GM23248 (cell line): ENCODE data around the gene C22orf31. TPM values are rescaled to one million over a fixed set of nuclear protein-coding genes. Genes with fewer than 3 reads are reported as not detected.
A peak's percentile ranks its signal among the peaks of the same experiment; 100 is the strongest.

Source experiments
- DNase-seq: peaks from one replicate; pipeline ENCODE4 v3.0.0-alpha.2; 2015
- H2AFZ ChIP-seq: fragments of 200-600 bp; sonication (generic); 2 replicates; pipeline ENCODE4 v1.6.1; 2016; ENCODE audit warnings: antibody characterized with exemption
- H3F3A ChIP-seq: fragments of 200-600 bp; sonication (generic); 2 replicates; pipeline ENCODE4 v1.6.1; 2016; ENCODE audit warnings: mild to moderate bottlenecking, antibody characterized with exemption, mixed run types; ENCODE audit not compliant: insufficient read depth
- H3K27ac ChIP-seq: fragments of 200-600 bp; sonication (generic); 2 replicates; pipeline ENCODE4 v1.5.1; 2016; ENCODE audit warnings: mild to moderate bottlenecking
- H3K27me3 ChIP-seq: fragments of 200-600 bp; sonication (generic); replicated peaks from 2 replicates; pipeline ENCODE4 v1.6.1; 2016; ENCODE audit warnings: mild to moderate bottlenecking; ENCODE audit not compliant: insufficient read depth
- H3K36me3 ChIP-seq: fragments of 200-600 bp; sonication (generic); 2 replicates; pipeline ENCODE4 v1.6.1; 2016; ENCODE audit warnings: low read depth, mild to moderate bottlenecking
- H3K4me1 ChIP-seq: fragments of 200-600 bp; sonication (generic); 2 replicates; pipeline ENCODE4 v1.6.1; 2016; ENCODE audit warnings: mild to moderate bottlenecking; ENCODE audit not compliant: insufficient read depth
- H3K4me2 ChIP-seq: fragments of 200-600 bp; sonication (generic); one replicate; pipeline ENCODE4 v1.6.1; 2016; ENCODE audit warnings: mild to moderate bottlenecking; ENCODE audit not compliant: unreplicated experiment
- H3K4me3 ChIP-seq: fragments of 200-600 bp; sonication (generic); 2 replicates; pipeline ENCODE4 v1.5.1; 2016; ENCODE audit warnings: mild to moderate bottlenecking
- H3K79me2 ChIP-seq: fragments of 200-600 bp; sonication (generic); 2 replicates; pipeline ENCODE4 v1.6.1; 2016; ENCODE audit warnings: mild to moderate bottlenecking; ENCODE audit not compliant: insufficient read depth
- H3K9ac ChIP-seq: fragments of 200-600 bp; sonication (generic); 2 replicates; pipeline ENCODE4 v1.6.1; 2016; ENCODE audit warnings: mild to moderate bottlenecking
- H3K9me2 ChIP-seq: fragments of 200-600 bp; sonication (generic); 2 replicates; pipeline ENCODE4 v1.6.1; 2016; ENCODE audit warnings: mixed run types, mild to moderate bottlenecking, moderate library complexity; ENCODE audit not compliant: insufficient read depth
- H3K9me3 ChIP-seq: fragments of 200-600 bp; sonication (generic); one replicate; pipeline ENCODE4 v1.6.1; 2017; ENCODE audit warnings: low read depth
- H4K20me1 ChIP-seq: fragments of 200-600 bp; sonication (generic); 2 replicates; pipeline ENCODE4 v1.6.0; 2016; ENCODE audit not compliant: insufficient read depth
- EZH2 ChIP-seq: fragments of 200-600 bp; sonication (generic); IDR thresholded peaks from 2 replicates; pipeline ENCODE4 v1.6.1; 2018; ENCODE audit warnings: antibody characterized with exemption, mild to moderate bottlenecking; ENCODE audit not compliant: insufficient read depth, poor library complexity, severe bottlenecking
- EZH2phosphoT487 ChIP-seq: fragments of 200-600 bp; sonication (generic); IDR thresholded peaks from 2 replicates; pipeline ENCODE4 v1.6.1; 2018; ENCODE audit warnings: antibody characterized with exemption, moderate library complexity, mild to moderate bottlenecking, low read depth; ENCODE audit not compliant: insufficient read depth
- WGBS, 2 experiments: methylation state at CpG; one replicate each; pipeline ENCODE4 v1.1.6; 2015 to 2017; ENCODE audit warnings: low lambda C conversion rate in 2 of 2, low coverage in 1 of 2; ENCODE audit errors: missing lambda C conversion rate in 2 of 2; 5-methylcytosine and 5-hydroxymethylcytosine counted together
- in situ Hi-C: fragments of 300-500 bp; cut with MboI; formaldehyde crosslinking; loops from 2 replicates; pipeline ENCODE4 v1.15.0; 2020
- polyA plus RNA-seq: library from polyadenylated mRNA; unstranded; fragments of >200 nt; fragmentation: Nextera tagmentation; extraction: Ambion mirVana; gene quantifications from 2 replicates; pipeline ENCODE4 v1.2.1, GENCODE V29; 2016
- total RNA-seq: library from RNA; depleted of rRNA; stranded (reverse); fragments of >200 nt; shearing (Covaris generic); gene quantifications from 2 replicates; pipeline ENCODE4 v1.2.3, GENCODE V29; 2014

C22orf31 gene
- total and polyA plus RNA-seq, 2 experiments from 2014 or later: not detected

DNA sequence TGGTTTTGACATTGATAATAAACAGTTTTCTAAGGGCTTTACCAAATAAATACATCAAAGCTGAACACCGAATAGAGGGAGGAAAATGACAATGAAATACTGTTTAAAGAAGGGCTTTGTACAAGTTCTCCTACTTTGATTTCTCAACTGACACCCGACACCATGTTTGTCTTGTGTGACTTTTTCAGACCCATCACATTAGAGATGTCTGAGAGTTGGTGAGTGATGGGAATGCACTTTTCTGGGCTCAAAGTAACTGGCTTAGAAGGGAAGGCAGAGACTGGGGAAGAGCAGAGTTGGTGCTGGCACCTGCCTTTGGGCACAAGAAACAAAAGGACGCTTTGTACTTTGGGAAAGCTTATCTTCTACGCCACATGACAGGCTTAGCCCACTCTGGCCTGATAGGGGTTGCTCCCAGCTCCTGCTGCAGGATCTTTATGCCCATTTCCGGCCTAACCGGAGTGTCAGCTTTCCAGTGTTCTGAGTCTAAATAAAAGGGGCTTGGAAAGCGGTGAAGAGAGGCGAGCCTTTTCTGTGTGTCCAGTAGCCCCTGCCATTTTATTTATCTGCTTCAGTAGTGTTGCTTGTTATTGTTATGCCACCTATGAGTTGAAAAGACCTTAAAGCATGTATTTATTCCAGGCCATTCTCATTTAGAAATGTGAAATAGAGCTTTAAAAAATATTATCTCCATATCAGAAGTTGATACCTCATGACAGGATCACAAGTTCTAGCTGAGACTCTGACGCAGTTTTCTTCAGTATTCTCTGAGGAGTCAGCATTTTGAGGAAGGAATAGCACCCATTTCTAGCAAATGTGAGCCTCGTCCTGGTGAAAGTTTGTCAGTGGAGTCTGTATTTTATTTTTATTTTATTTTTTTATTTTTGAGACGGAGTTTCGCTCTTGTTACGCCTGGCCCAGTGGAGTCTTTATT is 35.4 kb upstream of the C22orf31 start:
- Histone ChIP-seq H3K79me2 (no peaks in the 10 kb centered on the region), H3K4me2 (no peak overlapping the region), H3K9me2 (no peaks in the 10 kb centered on the region), H3K9ac (no peak overlapping the region), H3K36me3 (no peaks in the 10 kb centered on the region), H3K27me3 (no peaks in the 10 kb centered on the region), H3K9me3 (no peaks in the 10 kb centered on the region), H4K20me1 (no peaks in the 10 kb centered on the region), H3K27ac (no peak overlapping the region), H3F3A (peaks cover 15% of the 10 kb centered on the region), H2AFZ (no peak overlapping the region), H3K4me1 (peaks cover 16% of the 10 kb centered on the region), H3K4me3 (no peak overlapping the region)
- in situ Hi-C loops: no loop called here
- WGBS, 2 experiments: 84 to 87% methylated on average over 13 of the region's 13 CpGs
- DNase-seq: no peak
- TF ChIP-seq EZH2 (no peak), EZH2phosphoT487 (no peak)

DNA sequence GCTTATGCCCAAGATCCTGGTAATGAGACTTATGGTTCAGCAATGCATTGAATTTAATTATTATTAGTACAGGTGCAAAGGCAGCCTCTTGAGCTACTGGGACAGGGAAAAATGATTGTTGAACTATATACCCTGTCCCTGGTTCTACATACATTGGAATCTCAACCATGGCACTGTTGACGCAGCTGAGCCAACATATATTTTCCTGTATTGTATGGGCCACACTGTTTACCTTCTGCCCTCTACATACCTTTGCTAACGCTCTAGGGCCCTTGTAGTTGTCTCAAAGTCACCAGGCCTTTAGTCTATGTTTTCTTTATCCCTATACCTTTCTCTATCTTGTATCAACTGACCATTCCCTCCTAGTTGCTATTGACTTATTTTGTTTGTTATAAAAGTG is 33.8 kb upstream of the C22orf31 start:
- Histone ChIP-seq H3K4me3 (no peak overlapping the region), H3K4me1 (peaks cover 16% of the 10 kb centered on the region), H3K9ac (no peak overlapping the region), H4K20me1 (no peaks in the 10 kb centered on the region), H3K27me3 (no peaks in the 10 kb centered on the region), H3K4me2 (no peak overlapping the region), H3K9me3 (no peaks in the 10 kb centered on the region), H3F3A (peaks cover 15% of the 10 kb centered on the region), H3K9me2 (no peaks in the 10 kb centered on the region), H3K36me3 (no peaks in the 10 kb centered on the region), H2AFZ (no peak overlapping the region), H3K79me2 (no peaks in the 10 kb centered on the region), H3K27ac (no peak overlapping the region)
- in situ Hi-C loops: no loop called here
- no peak for DNase-seq
- 98% methylated on average over 2 of the region's 2 CpGs for WGBS, 2 experiments
- TF ChIP-seq EZH2phosphoT487: no peak
- no peak for TF ChIP-seq EZH2

DNA sequence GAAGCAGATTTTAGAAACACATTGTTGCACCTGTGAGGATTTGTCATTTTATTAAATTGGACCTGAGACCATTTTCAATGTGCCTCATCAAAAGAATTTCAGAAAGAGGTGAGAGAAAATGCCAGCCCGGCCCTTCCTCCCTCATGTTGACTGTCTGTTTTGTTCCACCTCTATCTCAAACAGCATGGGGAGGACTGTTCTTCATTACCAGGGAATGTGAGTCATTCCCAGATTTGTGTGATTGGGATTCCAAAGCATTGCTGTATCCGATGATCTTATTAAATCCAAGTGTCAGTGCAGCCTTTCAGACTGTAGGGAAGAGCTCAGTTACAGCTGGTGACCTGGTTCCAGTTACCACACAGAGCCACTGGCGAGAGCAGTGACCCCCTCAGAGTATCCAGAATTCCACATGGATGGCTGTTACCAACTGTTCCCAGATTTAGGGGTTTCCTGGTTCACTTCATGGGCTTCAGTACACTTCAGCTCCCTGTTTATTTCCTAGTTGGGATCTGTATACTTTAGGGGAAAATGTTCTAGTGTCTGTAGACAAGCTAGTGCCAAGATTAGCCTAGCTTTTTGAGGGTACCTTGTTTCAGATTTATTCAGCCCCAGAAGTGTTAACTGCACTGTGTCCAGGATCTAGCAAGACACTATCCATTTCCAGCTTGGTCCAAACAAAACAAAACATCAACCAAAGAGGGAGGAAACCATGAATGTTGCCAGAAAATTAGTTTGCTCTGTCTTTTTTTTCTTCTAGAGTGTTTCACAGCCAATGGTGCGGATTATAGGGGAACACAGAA is 32.1 kb upstream of the C22orf31 start:
- Histone ChIP-seq H3K4me2 (peak overlapping the region; percentile 68), H3K27me3 (no peaks in the 10 kb centered on the region), H3K9me3 (no peaks in the 10 kb centered on the region), H3F3A (peaks cover 15% of the 10 kb centered on the region), H4K20me1 (no peaks in the 10 kb centered on the region), H3K9me2 (no peaks in the 10 kb centered on the region), H2AFZ (peak overlapping the region; percentile 30), H3K27ac (peak overlapping the region; percentile 70), H3K9ac (peak overlapping the region; percentile 29; the same call in 1 of the 2 replicates), H3K36me3 (no peaks in the 10 kb centered on the region), H3K4me3 (peak overlapping the region; percentile 40), H3K79me2 (no peaks in the 10 kb centered on the region), H3K4me1 (peaks cover 16% of the 10 kb centered on the region)
- WGBS, 2 experiments: 11 to 13% methylated on average over 4 of the region's 4 CpGs
- in situ Hi-C loops: no loop called here
- TF ChIP-seq EZH2phosphoT487: no peak
- no peak for TF ChIP-seq EZH2
- DNase-seq: peak; percentile 87

DNA sequence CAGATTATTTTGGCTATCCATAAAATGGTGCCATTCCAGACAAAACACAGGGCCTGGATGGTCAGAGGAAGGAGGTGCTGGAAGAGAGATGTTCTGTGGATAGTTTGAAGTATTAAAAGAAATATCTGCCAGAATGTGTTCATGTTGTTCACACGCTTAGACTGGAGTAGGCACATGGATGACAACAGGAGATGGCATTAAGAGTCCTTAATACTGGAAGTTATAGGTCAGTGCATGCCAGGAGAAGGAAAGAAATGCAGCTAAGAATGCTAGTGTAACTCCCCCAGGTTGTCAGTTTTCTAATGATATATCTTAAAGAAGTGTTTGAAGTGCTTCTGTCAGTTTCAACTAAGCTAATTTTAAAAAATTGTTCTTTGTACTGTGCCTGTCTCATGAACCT is 31.4 kb upstream of the C22orf31 start:
- H3K79me2 ChIP-seq: no peaks in the 10 kb centered on the region
- H3K36me3 ChIP-seq: no peaks in the 10 kb centered on the region
- in situ Hi-C loops: no loop called here
- no peak overlapping the region for H2AFZ ChIP-seq
- 0 out of 2 replicates have a peak overlapping the region, but pooled peaks have one; percentile 22 for H3K4me3 ChIP-seq
- WGBS, 2 experiments: 12 to 21% methylated on average over 1 of the region's 1 CpG
- H3K9ac ChIP-seq: no peak overlapping the region
- H3F3A ChIP-seq: peaks cover 15% of the 10 kb centered on the region
- no peaks in the 10 kb centered on the region for H3K9me2 ChIP-seq
- no peaks in the 10 kb centered on the region for H3K27me3 ChIP-seq
- peak overlapping the region; percentile 70 for H3K27ac ChIP-seq
- DNase-seq: no peak
- no peaks in the 10 kb centered on the region for H3K9me3 ChIP-seq
- peaks cover 16% of the 10 kb centered on the region for H3K4me1 ChIP-seq
- H3K4me2 ChIP-seq: peak overlapping the region; percentile 68
- no peak for TF ChIP-seq EZH2phosphoT487
- no peak for TF ChIP-seq EZH2
- H4K20me1 ChIP-seq: no peaks in the 10 kb centered on the region
